K562 (cell line): ENCODE results near the gene CLEC4M. TPM values are rescaled to one million over a fixed set of nuclear protein-coding genes. Genes with fewer than 3 reads are reported as not detected.
"Not testable (repeated sequence)": the region's sequence is repeated elsewhere in the genome, so short reads cannot be mapped to it uniquely, and the experiment has no call there.

Experiments
- ATAC-seq: fragments of 200-7000 bp; cut with Tn5 transposase; 3 replicates; pipeline ENCODE4 v1.9.1; 2020; ENCODE audit warnings: moderate library complexity
- BruUV-seq: library from RNA; stranded (reverse); fragments of 400-500 nt; replicated peaks from 2 replicates; lab custom pipeline; 2021; lab: Mats Ljungman, UMichigan
- CTCF ChIA-PET: fragments of 300-600 bp; formaldehyde crosslinking; extraction: SDS; loops from one replicate; lab custom pipeline; 2021; ENCODE audit warnings: low intra/inter-chr PET ratio; lab: Yijun Ruan, JAX
- POLR2A ChIA-PET: fragments of 300-600, 350-650 bp; sonication (Branson Sonifier 250); formaldehyde crosslinking; extraction: SDS; loops from one replicate; lab custom pipeline; 2021; ENCODE audit warnings: antibody characterized with exemption, inconsistent platforms; lab: Yijun Ruan, JAX
- DNase-seq, 4 experiments: peaks; one replicate each; pipeline versions ENCODE4 v3.0.0 to v3.0.0-alpha.2; 2011 to 2018; ENCODE audit warnings: low spot score in 3 of 4, mixed read lengths in 3 of 4; ENCODE audit errors: extremely low read depth in 1 of 4
- FAIRE-seq: peaks from 2 replicates; lab custom pipeline; 2011; peaks lifted over from hg19 to GRCh38; lab: Jason Lieb, UNC
- H2AFZ ChIP-seq: 2 replicates; pipeline ENCODE4 v1.6.0; 2011; ENCODE audit warnings: low read depth, low read length, control low read depth, inconsistent platforms
- H3K27ac ChIP-seq: fragments of 200-600 bp; 3 replicates; pipeline ENCODE4 v1.8.0; 2011; ENCODE audit warnings: low read depth, mild to moderate bottlenecking, control low read depth, inconsistent platforms, low read length, moderate library complexity, mixed read lengths; ENCODE audit errors: extremely low read depth
- H3K27me3 ChIP-seq, 2 experiments: fragments of 300-600 bp in 1 of 2; 2 replicates in 1 of 2; 3 replicates in 1 of 2; pipeline versions ENCODE4 v1.6.0 to v1.8.0; 2011; ENCODE audit warnings: inconsistent platforms in 2 of 2, low read length in 2 of 2, mild to moderate bottlenecking in 1 of 2, mixed read lengths in 1 of 2, moderate library complexity in 1 of 2; ENCODE audit not compliant: control insufficient read depth in 2 of 2, insufficient read depth in 2 of 2
- H3K36me3 ChIP-seq: fragments of 300-600 bp; 3 replicates; pipeline ENCODE4 v1.8.0; 2011; ENCODE audit warnings: mild to moderate bottlenecking, low read length, inconsistent platforms; ENCODE audit not compliant: control insufficient read depth, insufficient read depth
- H3K4me1 ChIP-seq, 2 experiments: fragments of 200-600 bp in 1 of 2; replicated peaks in 1 of 2; 2 replicates in 1 of 2; 3 replicates in 1 of 2; pipeline versions ENCODE4 v1.5.1 to v1.8.0; 2011; ENCODE audit warnings: inconsistent platforms in 2 of 2, low read length in 2 of 2, mild to moderate bottlenecking in 1 of 2, mixed read lengths in 1 of 2, moderate library complexity in 1 of 2; ENCODE audit not compliant: control insufficient read depth in 2 of 2, insufficient read depth in 2 of 2
- H3K4me2 ChIP-seq: 2 replicates; pipeline ENCODE4 v1.6.1; 2011; ENCODE audit warnings: low read length, control low read depth, inconsistent platforms, mixed read lengths; ENCODE audit not compliant: insufficient read depth
- H3K4me3 ChIP-seq: fragments of 200-600 bp; sonication (generic), shearing (Covaris generic); 2 replicates; pipeline ENCODE4 v1.5.1; 2016; ENCODE audit warnings: control low read depth, inconsistent platforms
- H3K79me2 ChIP-seq: fragments of 200-600 bp; 3 replicates; pipeline ENCODE4 v1.8.0; 2011; ENCODE audit warnings: low read length, inconsistent platforms; ENCODE audit not compliant: control insufficient read depth, insufficient read depth
- H3K9ac ChIP-seq, 2 experiments: 2 replicates each; pipeline versions ENCODE4 v1.6.0 to v1.6.1; 2011; ENCODE audit warnings: low read depth in 2 of 2, low read length in 2 of 2, control low read depth in 1 of 2, inconsistent platforms in 1 of 2, mild to moderate bottlenecking in 1 of 2, mixed read lengths in 1 of 2; ENCODE audit not compliant: insufficient read depth in 1 of 2
- H3K9me1 ChIP-seq: one replicate; pipeline ENCODE4 v1.6.0; 2011; ENCODE audit warnings: inconsistent platforms, mild to moderate bottlenecking, low read length, moderate library complexity; ENCODE audit not compliant: control insufficient read depth, insufficient read depth
- H3K9me3 ChIP-seq: replicated peaks from 2 replicates; pipeline ENCODE4 v1.5.1; 2011; ENCODE audit warnings: low read depth, low read length, inconsistent platforms; ENCODE audit not compliant: control insufficient read depth, insufficient read depth
- H4K20me1 ChIP-seq: replicated peaks from 2 replicates; pipeline ENCODE4 v1.6.1; 2011; ENCODE audit warnings: low read length, inconsistent platforms, mixed read lengths; ENCODE audit not compliant: control insufficient read depth, insufficient read depth
- MXI1 ChIP-seq: IDR thresholded peaks from 2 replicates; pipeline ENCODE4 v1.6.1; 2011; ENCODE audit warnings: low read depth, mild to moderate bottlenecking, improper control_type of control experiment, low read length
- SPI1 ChIP-seq: IDR thresholded peaks from 2 replicates; pipeline ENCODE4 v1.6.1; 2011; ENCODE audit warnings: low read depth, low read length, control low read depth, borderline replicate concordance
- WGBS: fragments of 100-300 bp; shearing (Covaris generic); methylation state at CpG from one replicate; pipeline ENCODE4 v1.1.6; 2016; ENCODE audit warnings: low coverage, mixed read lengths; ENCODE audit not compliant: insufficient coverage; ENCODE audit errors: missing lambda C conversion rate; 5-methylcytosine and 5-hydroxymethylcytosine counted together
- in situ Hi-C: fragments of 300-500 bp; cut with MboI; formaldehyde crosslinking; loops from 4 replicates; pipeline ENCODE4 v1.15.0; 2018; ENCODE audit warnings: inconsistent platforms, mixed read lengths
- intact Hi-C: fragments of 100-400 bp; cut with micrococcal nuclease; formaldehyde crosslinking; loops from 2 replicates; pipeline ENCODE4 v1.14.2; 2022
- polyA plus RNA-seq, 8 experiments: library from polyadenylated mRNA; depleted of rRNA in 4 of 8; stranded (reverse) in 5 of 8; unstranded in 3 of 8; fragments of >200 nt; fragmentation: Nextera tagmentation in 2 of 8; fragmentation: Illumina TruSeq in 1 of 8; extraction: Ambion mirVana in 2 of 8; extraction: Trizol in 1 of 8; gene quantifications; 2 replicates each; pipeline versions ENCODE4 v1.2.1 to v1.2.3, GENCODE V29; 2011 to 2014; ENCODE audit warnings: inconsistent platforms in 1 of 8, missing spikeins in 1 of 8
- total RNA-seq, 7 experiments: library from RNA; depleted of rRNA in 6 of 7; stranded (reverse); fragments of >200 nt in 6 of 7; fragmentation: Illumina TruSeq in 2 of 7; extraction: Trizol in 2 of 7; gene quantifications; 2 replicates each; pipeline versions ENCODE4 v1.2.1 to v1.2.3, GENCODE V29; 2011 to 2021; ENCODE audit warnings: low replicate concordance in 1 of 7

The CLEC4M gene
- total and polyA plus RNA-seq, 9 of the 15 experiments (the other 6 are each of a cell fraction or from before 2014, with no cell fraction given), result 0.08 to 0.18 TPM; not detected in 7

DNA sequence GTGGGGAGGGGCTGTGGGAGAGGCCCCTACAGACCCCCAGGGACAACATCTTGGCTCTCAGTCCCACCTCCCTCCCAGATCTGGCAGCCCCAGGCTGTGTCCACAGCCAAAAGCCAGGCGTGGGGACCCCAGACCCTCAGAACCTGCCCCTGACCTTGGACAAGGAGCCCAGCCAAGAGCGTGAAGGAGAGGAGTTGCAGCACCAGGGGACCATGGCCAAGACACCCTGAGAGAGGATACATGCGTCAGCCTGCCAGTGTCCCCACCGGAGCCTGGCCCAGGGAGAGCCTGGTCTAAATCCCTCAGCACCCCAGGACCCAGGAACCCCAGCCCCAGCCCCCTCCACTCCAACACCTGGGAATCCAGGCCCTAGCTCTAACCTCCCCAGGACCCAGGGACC lies 16.7 kb upstream of the CLEC4M start:
- H3K9ac ChIP-seq, ATAC-seq, H3K4me2 ChIP-seq, BruUV-seq, H3K27me3 ChIP-seq, H3K9me3 ChIP-seq, H3K4me3 ChIP-seq, H4K20me1 ChIP-seq, H3K27ac ChIP-seq, H3K4me1 ChIP-seq, FAIRE-seq, POLR2A ChIA-PET, in situ Hi-C loops, H2AFZ ChIP-seq, H3K79me2 ChIP-seq, CTCF ChIA-PET, DNase-seq, H3K9me1 ChIP-seq, intact Hi-C loops, H3K36me3 ChIP-seq: not testable (repeated sequence)
- WGBS, result 10% methylated on average over 2 of the region's 4 CpGs

DNA sequence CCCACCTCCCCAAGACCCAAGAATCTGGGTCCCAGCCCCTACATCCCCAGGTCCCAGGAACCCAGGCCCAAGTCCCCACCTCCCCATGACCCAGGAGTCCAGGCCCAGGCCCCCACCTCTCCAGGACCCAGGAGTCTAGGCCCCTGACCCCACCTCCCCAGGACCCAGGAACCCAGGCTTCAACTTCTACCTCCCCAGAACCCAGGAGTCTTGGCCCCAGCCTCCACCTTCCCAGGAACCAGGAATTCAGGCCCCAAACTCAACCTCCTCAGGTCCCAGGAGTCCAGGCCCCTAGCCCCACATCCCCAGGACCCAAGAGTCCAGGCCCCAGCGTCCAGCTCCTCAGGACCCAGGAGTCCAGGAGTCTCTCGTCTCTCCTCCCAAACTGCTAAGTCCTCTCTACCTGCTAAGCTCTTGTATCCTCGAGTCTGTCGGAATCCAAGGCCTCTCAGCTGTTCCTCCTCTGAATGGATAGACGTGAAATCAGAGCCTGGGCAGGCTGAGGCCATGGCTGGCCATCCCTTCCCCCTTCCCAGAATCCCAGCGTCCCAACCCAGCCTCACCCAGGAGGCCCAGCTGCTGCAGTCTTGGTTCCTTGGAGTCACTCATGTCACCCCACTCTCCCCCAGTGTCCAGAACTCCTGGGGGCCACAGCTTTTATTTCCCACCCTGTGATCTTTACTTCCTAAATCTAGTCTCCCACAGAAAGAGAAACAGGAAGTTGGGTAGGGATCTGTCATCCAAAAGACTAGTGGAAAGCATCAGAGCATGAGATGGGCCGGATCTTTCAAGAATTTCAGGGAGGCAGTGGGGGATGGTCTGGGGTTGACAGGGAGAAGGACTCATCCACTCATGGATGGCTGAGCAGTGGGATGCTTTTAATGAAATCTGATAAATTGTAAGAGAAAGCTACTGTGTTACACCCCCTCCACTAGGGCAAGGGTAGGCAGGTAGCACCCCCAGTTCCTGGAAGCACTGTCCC lies 15.8 kb upstream of the CLEC4M start, which contains the start of gene CD209:
Gene CD209, minus strand, starts transcription at position 632 of the 982 bp plus-strand sequence. Its CDS starts 23 bp downstream, at position 609.
- DNase-seq (no peak), ATAC-seq (no peak), FAIRE-seq (no peak)
- no peak within 1 kb of the TSS for H3K4me3 ChIP-seq
- no peaks in the 10 kb centered on the region for H3K79me2 ChIP-seq
- H4K20me1 ChIP-seq, result no peaks in the 10 kb centered on the region
- in situ Hi-C loops, result no loop called here
- no peak within 1 kb of the TSS for H2AFZ ChIP-seq
- peaks cover 0 to 6% of the 10 kb centered on the region in 2 experiments; a peak in 2 of 5 replicates for H3K27me3 ChIP-seq
- CTCF ChIA-PET, result no interaction called here
- POLR2A ChIA-PET, result interaction anchor here (0.5 to 0.7 kb wide), 3 partner anchors 13 to 180 kb away, joined by 3 read pairs; no protein-coding TSS in a partner anchor
- no peaks in the 10 kb centered on the region for H3K9me1 ChIP-seq
- H3K36me3 ChIP-seq, result no peaks in the 10 kb centered on the region
- no TSS peak for BruUV-seq
- intact Hi-C loops, result no loop called here
- TF ChIP-seq SPI1, result peak; percentile 10; the same call in 1 of the 2 replicates
- TF ChIP-seq MXI1, result no peak
- H3K4me1 ChIP-seq, result peaks cover 0 to 2% of the 10 kb centered on the region in 2 experiments; a peak in 3 of 5 replicates
- 2% methylated on average over 7 of the region's 7 CpGs for WGBS
- H3K4me2 ChIP-seq, result no peak within 1 kb of the TSS
- H3K27ac ChIP-seq, result no peak within 1 kb of the TSS
- 0 out of 2 replicates have a peak, but pooled peaks cover 4% of the 10 kb centered on the region for H3K9me3 ChIP-seq
- H3K9ac ChIP-seq, result no peak within 1 kb of the TSS; a peak in 1 of 4 replicates
